HepG2 (cell line): ENCODE results near the gene DUOXA2. TPM values are rescaled to one million over a fixed set of nuclear protein-coding genes. Genes with fewer than 3 reads are reported as not detected.

Experiments used
- ATAC-seq: fragments of 200-7000 bp; cut with Tn5 transposase; 3 replicates; pipeline ENCODE4 v1.9.1; 2020; ENCODE audit warnings: mild to moderate bottlenecking, moderate library complexity
- BruUV-seq: library from RNA; stranded (reverse); fragments of 400-500 nt; replicated peaks from 2 replicates; lab custom pipeline; 2021; lab: Mats Ljungman, UMichigan
- CTCF ChIA-PET: fragments of 300-600 bp; formaldehyde crosslinking; extraction: SDS; loops from one replicate; lab custom pipeline; 2021; ENCODE audit warnings: low total read pairs, inconsistent platforms, low intra/inter-chr PET ratio; lab: Yijun Ruan, JAX
- POLR2A ChIA-PET: fragments of 350-600 bp; sonication (Branson Sonifier 250); formaldehyde crosslinking; loops from one replicate; lab custom pipeline; 2020; ENCODE audit warnings: antibody characterized with exemption, inconsistent platforms; lab: Yijun Ruan, JAX
- DNase-seq: peaks from one replicate; pipeline ENCODE4 v3.0.0-alpha.2; 2015; ENCODE audit warnings: low spot score
- FAIRE-seq: peaks from 3 replicates; lab custom pipeline; 2011; peaks lifted over from hg19 to GRCh38; lab: Jason Lieb, UNC
- H2AFZ ChIP-seq: one replicate; pipeline ENCODE4 v1.6.1; 2011; ENCODE audit warnings: low read length, inconsistent platforms
- H3K27ac ChIP-seq: fragments of 300-600 bp; 3 replicates; pipeline ENCODE4 v1.8.0; 2011; ENCODE audit warnings: mixed run types, mild to moderate bottlenecking, mixed read lengths, low read length, inconsistent platforms; ENCODE audit not compliant: insufficient read depth; ENCODE audit errors: extremely low read length
- H3K27me3 ChIP-seq, 2 experiments: fragments of 200-600 bp in 1 of 2; 2 replicates in 1 of 2; 3 replicates in 1 of 2; pipeline versions ENCODE4 v1.6.0 to v1.8.0; 2011; ENCODE audit warnings: low read length in 2 of 2, mild to moderate bottlenecking in 2 of 2, moderate library complexity in 2 of 2, inconsistent platforms in 1 of 2; ENCODE audit not compliant: insufficient read depth in 2 of 2, control insufficient read depth in 1 of 2
- H3K36me3 ChIP-seq, 2 experiments: fragments of 200-600 bp in 1 of 2; replicated peaks in 1 of 2; 2 replicates in 1 of 2; 3 replicates in 1 of 2; pipeline versions ENCODE4 v1.5.1 to v1.8.0; 2011; ENCODE audit warnings: low read length in 2 of 2, inconsistent platforms in 1 of 2; ENCODE audit not compliant: insufficient read depth in 2 of 2, control insufficient read depth in 1 of 2
- H3K4me1 ChIP-seq: 2 replicates; pipeline ENCODE4 v1.5.1; 2012; ENCODE audit warnings: low read length, inconsistent platforms; ENCODE audit not compliant: insufficient read depth
- H3K4me2 ChIP-seq: 2 replicates; pipeline ENCODE4 v1.6.0; 2011; ENCODE audit warnings: low read depth, low read length, inconsistent platforms
- H3K4me3 ChIP-seq, 3 experiments: fragments of 200-600 bp in 1 of 3; sonication (generic), shearing (Covaris generic) in 1 of 3; replicated peaks in 1 of 3; 2 replicates each; pipeline ENCODE4 v1.5.1; 2011 to 2016; ENCODE audit warnings: low read length in 3 of 3, inconsistent platforms in 2 of 3, low read depth in 2 of 3, mild to moderate bottlenecking in 2 of 3, control low read depth in 1 of 3, mixed read lengths in 1 of 3; ENCODE audit not compliant: insufficient read depth in 1 of 3
- H3K79me2 ChIP-seq: one replicate; pipeline ENCODE4 v1.6.1; 2011; ENCODE audit warnings: low read length, inconsistent platforms; ENCODE audit not compliant: insufficient read depth
- H3K9ac ChIP-seq: 2 replicates; pipeline ENCODE4 v1.6.0; 2011; ENCODE audit warnings: mild to moderate bottlenecking, low read depth, low read length, inconsistent platforms; ENCODE audit not compliant: insufficient read depth
- H3K9me3 ChIP-seq: 2 replicates; pipeline ENCODE4 v1.5.1; 2012; ENCODE audit warnings: mild to moderate bottlenecking, low read length
- H4K20me1 ChIP-seq: 2 replicates; pipeline ENCODE4 v1.6.0; 2011; ENCODE audit warnings: inconsistent platforms, mild to moderate bottlenecking, low read length, moderate library complexity; ENCODE audit not compliant: insufficient read depth
- ELF1 ChIP-seq: sonication (generic); formaldehyde crosslinking; IDR thresholded peaks from 2 replicates; pipeline ENCODE4 v1.4.0; 2020; ENCODE audit warnings: missing genetic modification reagents
- IRF9 ChIP-seq: sonication (generic); formaldehyde crosslinking; IDR thresholded peaks from 2 replicates; pipeline ENCODE4 v1.8.0; 2022; ENCODE audit warnings: missing genetic modification reagents, mild to moderate bottlenecking, borderline replicate concordance
- MXI1 ChIP-seq: IDR thresholded peaks from 3 replicates; pipeline ENCODE4 v1.6.1; 2012; ENCODE audit warnings: low read depth, low read length, inconsistent platforms, borderline replicate concordance
- SUZ12 ChIP-seq: fragments of 150-350 bp; IDR thresholded peaks from 2 replicates; pipeline ENCODE4 v1.6.1; 2014; ENCODE audit warnings: low read depth, low read length
- ZFP62 ChIP-seq: sonication (generic); formaldehyde crosslinking; IDR thresholded peaks from 2 replicates; pipeline ENCODE4 v1.4.0; 2020; ENCODE audit warnings: missing genetic modification reagents
- ZFY ChIP-seq: sonication (generic); formaldehyde crosslinking; IDR thresholded peaks from 2 replicates; pipeline ENCODE4 v1.4.0; 2020; ENCODE audit warnings: missing genetic modification reagents
- ZNF382 ChIP-seq: sonication (generic); formaldehyde crosslinking; IDR thresholded peaks from 2 replicates; pipeline ENCODE4 v1.5.0; 2020; ENCODE audit warnings: missing genetic modification reagents, mild to moderate bottlenecking, borderline replicate concordance
- WGBS: methylation state at CpG from one replicate; pipeline ENCODE4 v1.1.6; 2017; ENCODE audit warnings: low lambda C conversion rate; 5-methylcytosine and 5-hydroxymethylcytosine counted together
- in situ Hi-C: cut with HindIII; loops from 2 replicates; pipeline ENCODE4 v1.10.0; 2017; ENCODE audit warnings: low pct_unique_long_range_greater_than_20kb; ENCODE audit not compliant: extremely low pct_ligation_motif_present
- intact Hi-C: fragments of 100-400 bp; cut with micrococcal nuclease; formaldehyde crosslinking; loops from one replicate; pipeline ENCODE4 v1.10.0; 2022; ENCODE audit not compliant: unreplicated experiment
- polyA plus RNA-seq, 8 experiments: library from polyadenylated mRNA; depleted of rRNA in 3 of 8; stranded (reverse) in 7 of 8; unstranded in 1 of 8; fragments of >200 nt; fragmentation: Illumina TruSeq in 4 of 8; extraction: Trizol in 4 of 8; gene quantifications; 2 replicates each; pipeline versions ENCODE4 v1.2.1 to v1.2.3, GENCODE V29; 2011 to 2016; ENCODE audit warnings: low read depth in 4 of 8, missing spikeins in 1 of 8, mixed read lengths in 1 of 8; ENCODE audit not compliant: insufficient read depth in 1 of 8
- total RNA-seq, 5 experiments: library from RNA; depleted of rRNA; stranded (reverse); fragments of >200 nt; fragmentation: Illumina TruSeq; extraction: Trizol; gene quantifications; 2 replicates each; pipeline ENCODE4 v1.2.3, GENCODE V29; 2016; ENCODE audit warnings: low read depth in 1 of 5
- TF ChIP-seq, protein P1 (sequence below): sonication (generic); formaldehyde crosslinking; IDR thresholded peaks from 2 replicates; pipeline ENCODE4 v1.5.1; 2020; ENCODE audit warnings: missing genetic modification reagents, mild to moderate bottlenecking, borderline replicate concordance

The DUOXA2 gene
- total and polyA plus RNA-seq, 2 of the 13 experiments (the other 11 are each of a cell fraction or from before 2014, with no cell fraction given) = 0.32 TPM; not detected in 1

GRCh38 chr15:45147606-45148005 is 33.5 kb downstream of the DUOXA2 start:
- H3K79me2 ChIP-seq = no peaks in the 10 kb centered on the region
- FAIRE-seq (no peak), ATAC-seq (no peak), DNase-seq (no peak)
- H3K36me3 ChIP-seq = no peaks in the 10 kb centered on the region
- no peak overlapping the region for H2AFZ ChIP-seq
- BruUV-seq = no TSS peak
- intact Hi-C loops (no loop called here), in situ Hi-C loops (no loop called here)
- no peak overlapping the region for H3K4me3 ChIP-seq
- TF ChIP-seq SUZ12 = no peak
- TF ChIP-seq, protein P1, sequence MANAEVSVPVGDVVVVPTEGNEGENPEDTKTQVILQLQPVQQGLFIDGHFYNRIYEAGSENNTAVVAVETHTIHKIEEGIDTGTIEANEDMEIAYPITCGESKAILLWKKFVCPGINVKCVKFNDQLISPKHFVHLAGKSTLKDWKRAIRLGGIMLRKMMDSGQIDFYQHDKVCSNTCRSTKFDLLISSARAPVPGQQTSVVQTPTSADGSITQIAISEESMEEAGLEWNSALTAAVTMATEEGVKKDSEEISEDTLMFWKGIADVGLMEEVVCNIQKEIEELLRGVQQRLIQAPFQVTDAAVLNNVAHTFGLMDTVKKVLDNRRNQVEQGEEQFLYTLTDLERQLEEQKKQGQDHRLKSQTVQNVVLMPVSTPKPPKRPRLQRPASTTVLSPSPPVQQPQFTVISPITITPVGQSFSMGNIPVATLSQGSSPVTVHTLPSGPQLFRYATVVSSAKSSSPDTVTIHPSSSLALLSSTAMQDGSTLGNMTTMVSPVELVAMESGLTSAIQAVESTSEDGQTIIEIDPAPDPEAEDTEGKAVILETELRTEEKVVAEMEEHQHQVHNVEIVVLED = no peak
- TF ChIP-seq ZNF382 = no peak
- TF ChIP-seq ZFY (CRISPR knock-in tag) = no peak
- no peak for TF ChIP-seq ELF1
- no peak for TF ChIP-seq IRF9 (CRISPR knock-in tag)
- no peak for TF ChIP-seq MXI1
- TF ChIP-seq ZFP62 (CRISPR knock-in tag) = no peak
- H3K27ac ChIP-seq = no peak overlapping the region
- H4K20me1 ChIP-seq = no peaks in the 10 kb centered on the region
- POLR2A ChIA-PET = no interaction called here
- WGBS = 64% methylated on average over 5 of the region's 7 CpGs
- no peak overlapping the region for H3K4me2 ChIP-seq
- CTCF ChIA-PET = no interaction called here
- H3K4me1 ChIP-seq = peaks cover 8% of the 10 kb centered on the region
- H3K27me3 ChIP-seq = peaks cover 0 to 23% of the 10 kb centered on the region in 2 experiments; a peak in 1 of 5 replicates
- H3K9me3 ChIP-seq = no peaks in the 10 kb centered on the region
- no peak overlapping the region for H3K9ac ChIP-seq
